ENCODE data around the gene USP10.

Gene USP10

GRCh38 chr16:84749072-84749471 is 49.3 kb downstream of the USP10 start:
- TF ChIP-seq EP300 (IDR thresholded peaks at IDR 0.05; ENCODE audit: borderline replicate concordance) = no peak
- no peak for TF ChIP-seq CREB1 (IDR thresholded peaks at IDR 0.05; ENCODE audit: low read depth)
- TF ChIP-seq RAD21 (IDR thresholded peaks at IDR 0.05; ENCODE audit: low read depth) = no peak
- no peak for TF ChIP-seq ZBTB7A (IDR thresholded peaks at IDR 0.05; ENCODE audit: low read depth)
- no peak for TF ChIP-seq YY1 (IDR thresholded peaks at IDR 0.05; ENCODE audit: low read depth)
- TF ChIP-seq USF1 (IDR thresholded peaks at IDR 0.05) = no peak
- no peak for TF ChIP-seq MAX (IDR thresholded peaks at IDR 0.05)
- no peak for TF ChIP-seq TEAD4 (IDR thresholded peaks at IDR 0.05)
- TF ChIP-seq EGR1 (IDR thresholded peaks at IDR 0.05) = no peak

GRCh38 chr16:84749815-84750214 is 50.0 kb downstream of the USP10 start:
- TF ChIP-seq REST (IDR thresholded peaks at IDR 0.05; ENCODE audit: low read depth) (no peak), FOXM1 (IDR thresholded peaks at IDR 0.05; ENCODE audit: borderline replicate concordance, low read depth) (no peak), TEAD4 (IDR thresholded peaks at IDR 0.05) (no peak), RAD21 (IDR thresholded peaks at IDR 0.05; ENCODE audit: low read depth) (no peak), TCF12 (IDR thresholded peaks at IDR 0.05; ENCODE audit: low read depth) (no peak), EGR1 (IDR thresholded peaks at IDR 0.05) (no peak), EP300 (IDR thresholded peaks at IDR 0.05; ENCODE audit: borderline replicate concordance) (no peak), TAF1 (IDR thresholded peaks at IDR 0.05; ENCODE audit: low read depth) (no peak), NFIC (IDR thresholded peaks at IDR 0.05) (no peak), CEBPB (IDR thresholded peaks at IDR 0.05) (no peak), USF1 (IDR thresholded peaks at IDR 0.05) (no peak)

- TF ChIP-seq CEBPB (IDR thresholded peaks at IDR 0.05) = no peak
- no peak for TF ChIP-seq EP300 (IDR thresholded peaks at IDR 0.05; ENCODE audit: borderline replicate concordance)
- TF ChIP-seq TCF12 (IDR thresholded peaks at IDR 0.05; ENCODE audit: low read depth) = no peak
Observed at GRCh38 chr16:84750575-84750974, 50.8 kb downstream of the USP10 start.

- TF ChIP-seq CREB1 (IDR thresholded peaks at IDR 0.05; ENCODE audit: low read depth) (no peak), NFIC (IDR thresholded peaks at IDR 0.05) (no peak), ZBTB7A (IDR thresholded peaks at IDR 0.05; ENCODE audit: low read depth) (no peak), RAD21 (IDR thresholded peaks at IDR 0.05; ENCODE audit: low read depth) (no peak), TAF1 (IDR thresholded peaks at IDR 0.05; ENCODE audit: low read depth) (no peak), YY1 (IDR thresholded peaks at IDR 0.05; ENCODE audit: low read depth) (no peak), CEBPB (IDR thresholded peaks at IDR 0.05) (no peak), REST (IDR thresholded peaks at IDR 0.05; ENCODE audit: low read depth) (no peak), USF1 (IDR thresholded peaks at IDR 0.05) (no peak), TCF12 (IDR thresholded peaks at IDR 0.05; ENCODE audit: low read depth) (no peak), EGR1 (IDR thresholded peaks at IDR 0.05) (no peak)
Observed at GRCh38 chr16:84751241-84751640, 51.4 kb downstream of the USP10 start.

- TF ChIP-seq CEBPB (IDR thresholded peaks at IDR 0.05) = no peak
- TF ChIP-seq NFIC (IDR thresholded peaks at IDR 0.05) = no peak
Observed at GRCh38 chr16:84751947-84752346, 52.1 kb downstream of the USP10 start.

GRCh38 chr16:84752600-84752999 is 52.8 kb downstream of the USP10 start:
- TF ChIP-seq RAD21 (IDR thresholded peaks at IDR 0.05; ENCODE audit: low read depth) (no peak), TAF1 (IDR thresholded peaks at IDR 0.05; ENCODE audit: low read depth) (no peak), EP300 (IDR thresholded peaks at IDR 0.05; ENCODE audit: borderline replicate concordance) (no peak), MAX (IDR thresholded peaks at IDR 0.05) (no peak), FOXM1 (IDR thresholded peaks at IDR 0.05; ENCODE audit: borderline replicate concordance, low read depth) (no peak), ZBTB7A (IDR thresholded peaks at IDR 0.05; ENCODE audit: low read depth) (no peak), TEAD4 (IDR thresholded peaks at IDR 0.05) (no peak), USF1 (IDR thresholded peaks at IDR 0.05) (no peak), TCF12 (IDR thresholded peaks at IDR 0.05; ENCODE audit: low read depth) (no peak), REST (IDR thresholded peaks at IDR 0.05; ENCODE audit: low read depth) (no peak), CEBPB (IDR thresholded peaks at IDR 0.05) (no peak), YY1 (IDR thresholded peaks at IDR 0.05; ENCODE audit: low read depth) (no peak), CREB1 (IDR thresholded peaks at IDR 0.05; ENCODE audit: low read depth) (no peak)
